BLaER1 treated with 17β-estradiol and CSF1 and Interleukin-3, amounts not matched to agents 10 nM and 100 nM (cell line): ENCODE measurements around the gene TFF3.
A peak's percentile ranks its signal among the peaks of the same experiment; 100 is the strongest.

ENCODE experiments used
- H3K27ac ChIP-seq, 11 experiments: shearing (Covaris generic); formaldehyde crosslinking; 2 replicates each; pipeline ENCODE4 v1.8.1; 2022
- H3K27me3 ChIP-seq, 11 experiments: shearing (Covaris generic); formaldehyde crosslinking; 2 replicates each; pipeline ENCODE4 v1.8.1; 2022
- H3K36me3 ChIP-seq, 11 experiments: shearing (Covaris generic); formaldehyde crosslinking; 2 replicates each; pipeline ENCODE4 v1.8.1; 2022
- H3K4me1 ChIP-seq, 10 experiments: shearing (Covaris generic); formaldehyde crosslinking; 2 replicates each; pipeline ENCODE4 v1.8.1; 2022
- H3K4me2 ChIP-seq, 11 experiments: shearing (Covaris generic); formaldehyde crosslinking; 2 replicates each; pipeline ENCODE4 v1.8.1; 2022
- H3K4me3 ChIP-seq, 10 experiments: shearing (Covaris generic); formaldehyde crosslinking; 2 replicates each; pipeline ENCODE4 v1.8.1; 2022
- H3K9ac ChIP-seq, 11 experiments: shearing (Covaris generic); formaldehyde crosslinking; 2 replicates each; pipeline ENCODE4 v1.8.1; 2022
- H3K9me3 ChIP-seq, 11 experiments: shearing (Covaris generic); formaldehyde crosslinking; replicated peaks in 1 of 11; 2 replicates each; pipeline ENCODE4 v1.8.1; 2022
- H4K20me1 ChIP-seq, 11 experiments: shearing (Covaris generic); formaldehyde crosslinking; 2 replicates each; pipeline ENCODE4 v1.8.1; 2022
- Cebpa-rat ChIP-seq, 11 experiments: shearing (Covaris generic); IDR thresholded peaks; 2 replicates each; pipeline ENCODE4 v1.8.1; 2022

TFF3 gene

DNA sequence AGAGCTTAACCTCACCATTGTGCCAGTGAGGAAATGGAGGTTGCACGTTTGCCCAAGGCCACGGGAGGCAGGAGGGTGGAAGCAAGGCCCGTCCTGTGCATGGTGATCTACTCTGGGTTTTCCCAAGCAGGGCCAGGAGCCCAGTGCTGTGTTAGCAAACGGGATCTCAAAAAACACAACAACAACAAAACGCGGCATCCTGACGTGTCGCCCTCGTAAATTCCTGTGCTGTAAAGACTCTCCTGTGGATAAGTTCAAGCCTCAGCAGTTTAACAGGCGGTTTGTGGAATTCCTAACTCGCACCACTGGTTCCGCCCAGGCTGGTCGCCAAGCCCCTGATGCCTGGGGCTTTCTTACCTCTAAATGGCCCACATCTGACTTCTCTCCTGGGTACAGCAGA lies 39.1 kb downstream of the TFF3 start:
- H3K4me2 ChIP-seq, result no peak overlapping the region; a peak in 1 of 22 replicates
- H3K9me3 ChIP-seq, result no peaks in the 10 kb centered on the region
- no peaks in the 10 kb centered on the region for H3K27me3 ChIP-seq
- peaks cover 0 to 99% (median 26%) of the 10 kb centered on the region in 11 experiments; a peak in 16 of 22 replicates for H4K20me1 ChIP-seq
- peaks cover 38 to 99% (median 73%) of the 10 kb centered on the region in 11 experiments; a peak in 21 of 22 replicates for H3K36me3 ChIP-seq
- H3K4me1 ChIP-seq, result peaks cover 0 to 61% (median 49%) of the 10 kb centered on the region in 10 experiments; a peak in 14 of 20 replicates
- no peak overlapping the region for H3K9ac ChIP-seq
- TF ChIP-seq Cebpa-rat (IDR thresholded peaks at IDR 0.05), result no peak
- no peak overlapping the region for H3K27ac ChIP-seq
- no peak overlapping the region for H3K4me3 ChIP-seq

DNA sequence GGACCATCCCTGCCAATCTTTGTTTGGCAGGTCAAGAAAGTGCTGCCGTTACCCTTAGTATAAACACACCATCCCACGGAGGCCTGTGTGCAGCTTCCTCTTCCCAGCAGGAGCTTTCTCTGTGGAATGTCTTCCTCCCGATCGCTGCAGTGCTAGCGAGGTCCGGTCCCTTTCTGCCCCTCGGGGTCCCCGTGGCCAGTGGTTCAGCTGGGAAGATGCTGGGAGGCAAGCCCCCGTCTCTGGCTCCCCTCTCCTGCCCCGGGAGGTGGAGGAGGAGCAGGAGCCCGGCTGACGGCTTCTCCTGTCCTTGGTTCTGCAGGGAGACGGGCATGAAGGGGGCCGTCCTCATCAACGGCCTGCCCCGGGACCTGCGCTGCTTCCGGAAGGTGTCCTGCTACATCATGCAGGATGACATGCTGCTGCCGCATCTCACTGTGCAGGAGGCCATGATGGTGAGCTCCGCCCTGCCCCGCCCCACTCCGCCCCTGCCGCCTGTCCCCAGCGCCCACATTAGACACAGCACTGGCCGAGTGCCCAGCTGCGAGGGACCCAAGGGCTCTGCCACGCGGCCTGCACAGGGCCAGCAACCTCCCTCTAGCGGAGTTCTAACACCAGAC lies 42.1 kb downstream of the TFF3 start:
- Histone ChIP-seq H3K4me3 (no peak overlapping the region), H3K4me1 (peaks cover 20 to 60% (median 42%) of the 10 kb centered on the region in 10 experiments), H3K9me3 (no peaks in the 10 kb centered on the region), H3K27me3 (no peaks in the 10 kb centered on the region), H3K9ac (no peak overlapping the region), H3K4me2 (no peak overlapping the region), H4K20me1 (peaks cover 0 to 99% (median 19%) of the 10 kb centered on the region in 11 experiments; a peak in 13 of 22 replicates), H3K27ac (no peak overlapping the region), H3K36me3 (peaks cover 40 to 76% (median 65%) of the 10 kb centered on the region in 11 experiments; a peak in 21 of 22 replicates)
- TF ChIP-seq Cebpa-rat (IDR thresholded peaks at IDR 0.05), result no peak

DNA sequence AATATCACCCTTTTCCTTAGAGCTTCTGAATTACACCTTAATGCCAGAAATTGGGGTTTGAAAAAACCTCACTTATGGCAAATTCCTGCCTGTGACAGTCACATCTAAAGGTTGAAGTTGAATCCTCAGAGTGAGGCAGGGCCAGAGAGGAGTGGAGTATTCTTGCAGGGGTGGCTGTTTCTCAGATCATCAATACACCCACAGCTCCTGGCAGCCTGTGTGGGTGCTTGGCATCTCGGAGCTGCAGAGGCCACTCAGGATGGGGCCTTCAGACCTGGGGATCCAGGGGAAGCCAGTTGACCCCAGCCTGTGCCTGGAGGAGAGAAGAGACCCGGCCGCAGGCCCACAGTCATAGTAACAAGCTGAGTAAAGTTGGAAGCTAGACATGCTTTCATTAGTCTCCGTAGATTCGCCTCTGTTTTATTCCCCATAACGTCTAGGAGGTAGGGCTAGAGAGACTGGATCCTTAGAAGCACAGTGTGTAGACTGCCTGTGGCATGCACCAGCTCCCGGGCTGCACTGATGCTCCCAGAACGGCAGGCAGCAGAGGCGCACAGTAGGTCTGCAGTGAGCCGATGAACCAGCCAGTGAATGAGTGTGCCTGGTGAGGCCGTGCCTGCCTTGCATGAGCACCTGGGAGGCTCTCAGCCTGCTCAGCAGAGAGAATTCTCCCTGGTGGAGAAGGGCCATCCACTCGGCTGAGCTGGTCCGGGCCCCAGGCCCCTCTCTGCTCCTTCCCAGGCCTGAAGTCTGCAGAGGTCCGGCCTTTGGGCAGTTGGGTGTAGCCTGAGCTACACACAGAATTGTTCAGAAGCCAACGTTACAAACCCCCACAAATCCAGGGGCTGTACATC lies 42.9 kb downstream of the TFF3 start:
- no peak overlapping the region for H3K27ac ChIP-seq
- H3K4me3 ChIP-seq, result no peak overlapping the region
- H3K9ac ChIP-seq, result no peak overlapping the region
- H3K4me2 ChIP-seq, result no peak overlapping the region
- peaks cover 27 to 60% (median 42%) of the 10 kb centered on the region in 10 experiments for H3K4me1 ChIP-seq
- no peaks in the 10 kb centered on the region for H3K9me3 ChIP-seq
- no peaks in the 10 kb centered on the region for H3K27me3 ChIP-seq
- TF ChIP-seq Cebpa-rat (IDR thresholded peaks at IDR 0.05), result no peak
- H4K20me1 ChIP-seq, result peaks cover 0 to 99% (median 26%) of the 10 kb centered on the region in 11 experiments; a peak in 15 of 22 replicates
- peaks cover 40 to 69% (median 58%) of the 10 kb centered on the region in 11 experiments; a peak in 21 of 22 replicates for H3K36me3 ChIP-seq

DNA sequence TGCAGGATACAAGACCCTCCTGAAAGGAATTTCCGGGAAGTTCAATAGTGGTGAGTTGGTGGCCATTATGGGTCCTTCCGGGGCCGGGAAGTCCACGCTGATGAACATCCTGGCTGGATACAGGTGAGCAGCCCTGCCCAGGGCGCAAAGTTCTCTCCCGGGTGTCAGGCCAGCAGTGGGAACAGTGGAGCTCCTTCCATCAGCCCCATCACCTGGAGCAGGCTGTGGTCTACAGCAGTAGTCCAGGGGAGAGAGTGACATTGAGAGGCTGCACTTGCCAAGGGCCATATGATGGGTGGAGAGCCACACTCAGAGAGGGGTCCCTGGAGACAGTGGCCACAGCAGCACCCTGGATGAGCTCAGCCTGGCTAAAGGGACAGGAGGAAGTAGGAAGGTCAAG lies 44.1 kb downstream of the TFF3 start:
- TF ChIP-seq Cebpa-rat (IDR thresholded peaks at IDR 0.05), result no peak

DNA sequence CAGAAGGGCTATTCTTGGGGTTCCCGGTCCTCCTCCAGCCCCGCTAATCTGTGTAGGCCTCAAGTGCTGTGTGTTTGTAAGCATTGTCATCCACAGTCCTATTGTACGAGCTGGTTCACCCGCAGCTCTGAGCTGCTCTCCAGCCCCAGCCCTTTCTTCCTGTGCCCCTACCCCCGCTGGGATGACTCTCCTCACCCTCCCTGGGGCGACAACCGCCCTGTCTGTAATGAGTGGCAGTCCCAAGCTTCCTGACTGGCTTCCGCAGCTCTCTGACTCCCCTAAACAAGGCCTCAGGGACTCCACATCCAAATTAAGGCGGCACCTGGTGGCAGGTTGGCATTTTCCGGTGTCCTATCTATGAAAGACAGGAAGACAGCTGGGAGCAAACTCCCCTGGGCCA lies 45.8 kb downstream of the TFF3 start:
- H3K9ac ChIP-seq, result peak overlapping the region; percentile 1 to 75 (median 56); a peak in 18 of 22 replicates
- peaks cover 19 to 53% (median 34%) of the 10 kb centered on the region in 11 experiments; a peak in 20 of 22 replicates for H3K36me3 ChIP-seq
- H3K27me3 ChIP-seq, result no peaks in the 10 kb centered on the region

More for the DNA sequence above, 44.1 kb downstream of the TFF3 start:
- H3K27ac ChIP-seq, result no peak overlapping the region
- H3K4me2 ChIP-seq, result no peak overlapping the region; a peak in 1 of 22 replicates
- H4K20me1 ChIP-seq, result peaks cover 0 to 99% (median 37%) of the 10 kb centered on the region in 11 experiments; a peak in 15 of 22 replicates
- peaks cover 30 to 56% (median 45%) of the 10 kb centered on the region in 11 experiments; a peak in 21 of 22 replicates for H3K36me3 ChIP-seq
- H3K27me3 ChIP-seq, result no peaks in the 10 kb centered on the region
- H3K9me3 ChIP-seq, result no peaks in the 10 kb centered on the region
- no peak overlapping the region for H3K9ac ChIP-seq
- H3K4me1 ChIP-seq, result peaks cover 40 to 62% (median 50%) of the 10 kb centered on the region in 10 experiments
- no peak overlapping the region for H3K4me3 ChIP-seq

DNA sequence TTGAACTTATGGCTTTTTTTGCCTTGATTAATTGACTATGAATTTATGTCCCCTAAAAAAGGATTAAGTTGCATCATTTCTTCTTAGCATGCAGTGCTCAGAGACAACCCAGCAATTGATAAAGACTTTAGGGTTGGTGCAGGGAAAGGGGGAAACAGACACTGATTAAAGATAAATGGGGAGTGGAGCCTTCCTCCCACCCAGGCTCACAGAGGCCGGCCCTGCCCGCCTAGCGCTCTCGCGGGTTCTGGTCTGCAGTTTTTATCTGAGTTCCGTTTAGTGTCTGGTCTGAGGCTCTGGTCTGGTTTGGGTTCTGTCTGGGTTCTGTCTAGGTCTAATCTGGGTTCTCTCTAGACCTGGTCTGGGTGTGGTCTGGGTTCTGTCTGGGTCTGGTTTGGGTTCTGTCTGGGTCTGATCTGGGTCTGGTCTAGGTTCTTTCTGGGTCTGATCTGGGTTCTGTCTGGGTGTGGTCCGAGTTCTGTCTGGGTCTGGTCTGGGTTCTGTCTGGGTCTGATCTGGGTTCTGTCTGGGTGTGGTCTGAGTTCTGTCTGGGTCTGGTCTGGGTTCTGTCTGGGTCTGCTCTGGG lies 48.1 kb downstream of the TFF3 start:
- Histone ChIP-seq H3K9ac (peak overlapping the region; percentile 11 to 75 (median 57); a peak in 17 of 22 replicates), H3K4me1 (peaks cover 75 to 92% (median 83%) of the 10 kb centered on the region in 10 experiments), H3K27ac (peak overlapping the region; percentile 27 to 80 (median 70); a peak in 19 of 22 replicates), H3K9me3 (no peaks in the 10 kb centered on the region), H3K36me3 (peaks cover 5 to 51% (median 12%) of the 10 kb centered on the region in 11 experiments; a peak in 15 of 22 replicates), H3K27me3 (peaks cover 0 to 4% (median 0%) of the 10 kb centered on the region in 11 experiments; a peak in 1 of 22 replicates), H3K4me3 (peak overlapping the region in 2 of 10 experiments; percentile 40 to 43; a peak in 3 of 20 replicates), H4K20me1 (peaks cover 5 to 100% (median 64%) of the 10 kb centered on the region in 11 experiments; a peak in 18 of 22 replicates), H3K4me2 (peak overlapping the region; percentile 66 to 100 (median 97); a peak in 21 of 22 replicates)
- TF ChIP-seq Cebpa-rat (IDR thresholded peaks at IDR 0.05), result no peak

More for the DNA sequence above, 45.8 kb downstream of the TFF3 start:
- peak overlapping the region in 5 of 10 experiments; percentile 13 to 48 (median 34); a peak in 5 of 20 replicates for H3K4me3 ChIP-seq
- TF ChIP-seq Cebpa-rat (IDR thresholded peaks at IDR 0.05), result no peak
- peaks cover 56 to 78% (median 66%) of the 10 kb centered on the region in 10 experiments for H3K4me1 ChIP-seq
- peak overlapping the region; percentile 66 to 100 (median 97) for H3K4me2 ChIP-seq
- peak overlapping the region in 9 of 11 experiments; percentile 58 to 80 (median 68); a peak in 18 of 22 replicates for H3K27ac ChIP-seq
- no peaks in the 10 kb centered on the region for H3K9me3 ChIP-seq
- peaks cover 0 to 100% (median 48%) of the 10 kb centered on the region in 11 experiments; a peak in 15 of 22 replicates for H4K20me1 ChIP-seq

DNA sequence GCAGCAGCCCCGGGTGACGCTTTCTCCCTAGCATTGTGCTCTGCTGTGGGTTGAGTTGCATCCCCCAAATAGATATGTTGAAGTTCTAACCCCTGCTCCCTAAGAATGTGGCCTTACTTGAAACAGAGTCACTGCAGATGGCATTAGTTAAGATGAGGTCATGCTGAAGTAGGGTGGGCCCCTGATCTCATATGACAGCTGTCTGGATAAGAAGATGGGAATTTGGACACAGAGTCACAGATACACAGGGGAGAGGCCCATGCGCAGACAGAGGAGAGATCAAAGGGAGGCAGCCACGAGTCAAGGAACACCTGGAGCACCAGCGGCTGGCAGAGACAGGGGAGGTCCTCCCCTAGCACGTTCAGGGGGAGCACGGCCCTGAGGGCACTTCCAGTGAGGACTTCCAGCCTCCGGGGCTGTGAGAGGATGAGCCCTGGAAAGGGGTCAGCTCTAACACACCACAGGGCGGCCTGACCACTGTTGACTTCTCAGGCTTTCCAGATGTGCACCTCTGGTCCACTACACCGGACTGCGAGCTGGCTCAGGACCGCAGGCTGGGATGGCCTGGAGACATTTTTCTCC lies 49.9 kb downstream of the TFF3 start:
- Histone ChIP-seq H4K20me1 (peaks cover 5 to 100% (median 72%) of the 10 kb centered on the region in 11 experiments; a peak in 19 of 22 replicates), H3K36me3 (peaks cover 0 to 43% (median 17%) of the 10 kb centered on the region in 11 experiments; a peak in 11 of 22 replicates), H3K27ac (no peak overlapping the region), H3K27me3 (peaks cover 0 to 4% (median 0%) of the 10 kb centered on the region in 11 experiments; a peak in 1 of 22 replicates), H3K9ac (no peak overlapping the region), H3K4me3 (no peak overlapping the region), H3K4me1 (peaks cover 87 to 97% (median 93%) of the 10 kb centered on the region in 10 experiments), H3K4me2 (peak overlapping the region; percentile 16 to 100 (median 97); a peak in 21 of 22 replicates), H3K9me3 (no peaks in the 10 kb centered on the region)
- TF ChIP-seq Cebpa-rat (IDR thresholded peaks at IDR 0.05), result no peak
